Kidney tubule cell (primary cell): Measurements from ENCODE around the gene LDLRAD3.
"Not testable (repeated sequence)": the region's sequence is repeated elsewhere in the genome, so short reads cannot be mapped to it uniquely, and the experiment has no call there.

ENCODE experiments used
- DNase-seq: peaks from one replicate; pipeline ENCODE4 v3.0.0-alpha.2; 2018; ENCODE audit warnings: low spot score

LDLRAD3 gene

GRCh38 chr11:36019005-36019596 lies 75.2 kb downstream of the LDLRAD3 start:
- no peak for DNase-seq

GRCh38 chr11:36019722-36020121 lies 75.9 kb downstream of the LDLRAD3 start:
- DNase-seq = peak; percentile 65

GRCh38 chr11:36022882-36023281 lies 79.0 kb downstream of the LDLRAD3 start:
- no peak for DNase-seq

- DNase-seq = no peak
Observed at GRCh38 chr11:36023922-36024321, 80.1 kb downstream of the LDLRAD3 start.

GRCh38 chr11:36024716-36025115 lies 80.9 kb downstream of the LDLRAD3 start:
- DNase-seq = no peak

GRCh38 chr11:36026315-36026968 lies 82.6 kb downstream of the LDLRAD3 start:
- no peak for DNase-seq

GRCh38 chr11:36027731-36028130 lies 83.9 kb downstream of the LDLRAD3 start:
- no peak for DNase-seq

GRCh38 chr11:36029616-36030015 lies 85.8 kb downstream of the LDLRAD3 start:
- DNase-seq = no peak

- no peak for DNase-seq
Observed at GRCh38 chr11:36030731-36031281, 86.9 kb downstream of the LDLRAD3 start.

GRCh38 chr11:36033082-36033751 lies 89.4 kb downstream of the LDLRAD3 start:
- DNase-seq = no peak

- no peak for DNase-seq
Observed at GRCh38 chr11:36033936-36034335, 90.1 kb downstream of the LDLRAD3 start.

- peak; percentile 75 for DNase-seq
Observed at GRCh38 chr11:36034551-36035331, 90.9 kb downstream of the LDLRAD3 start.

GRCh38 chr11:36035454-36035853 lies 91.6 kb downstream of the LDLRAD3 start:
- no peak for DNase-seq

- DNase-seq = no peak
Observed at GRCh38 chr11:36035999-36036398, 92.1 kb downstream of the LDLRAD3 start.

GRCh38 chr11:36037031-36037430 lies 93.2 kb downstream of the LDLRAD3 start:
- peak; percentile 88 for DNase-seq

- no peak for DNase-seq
Observed at GRCh38 chr11:36038541-36038940, 94.7 kb downstream of the LDLRAD3 start.

- peak; percentile 10 for DNase-seq
Observed at GRCh38 chr11:36039471-36039870, 95.6 kb downstream of the LDLRAD3 start.

GRCh38 chr11:36041988-36042611 lies 98.2 kb downstream of the LDLRAD3 start:
- DNase-seq = peak; percentile 14

GRCh38 chr11:36044636-36045035 lies 100.8 kb downstream of the LDLRAD3 start:
- no peak for DNase-seq

GRCh38 chr11:36045945-36046344 lies 102.1 kb downstream of the LDLRAD3 start:
- DNase-seq = not testable (repeated sequence)

- no peak for DNase-seq
Observed at GRCh38 chr11:36046932-36047331, 103.1 kb downstream of the LDLRAD3 start.

- no peak for DNase-seq
Observed at GRCh38 chr11:36047344-36047743, 103.5 kb downstream of the LDLRAD3 start.
